Tibial artery (tissue), 4 donors: ENCODE results near the gene AUP1.

Experiments used
- DNase-seq, 2 donors: peaks; one replicate each; pipeline ENCODE4 v3.0.0-alpha.2; 2019
- H3K27ac ChIP-seq, 2 donors: fragments of 200-600 bp; sonication (generic) in 1 of 2; 1 replicate in 1 of 2; 2 replicates in 1 of 2; pipeline ENCODE4 v1.5.1; 2018 to 2019; ENCODE audit warnings: mild to moderate bottlenecking in 1 of 2
- H3K27me3 ChIP-seq, 2 donors: fragments of 200-600 bp; sonication (generic) in 1 of 2; one replicate each; pipeline versions ENCODE4 v1.5.1 to v1.6.0; 2016 to 2019
- H3K36me3 ChIP-seq, 3 donors: fragments of 200-600 bp; sonication (generic) in 2 of 3; one replicate each; pipeline ENCODE4 v1.5.1; 2016 to 2019; ENCODE audit warnings: mild to moderate bottlenecking in 2 of 3
- H3K4me1 ChIP-seq, 4 donors: fragments of 200-600 bp; sonication (generic) in 2 of 4; 1 replicate in 3 of 4; 2 replicates in 1 of 4; pipeline ENCODE4 v1.5.1; 2016 to 2019
- H3K4me3 ChIP-seq, 2 donors: fragments of 200-600 bp; sonication (generic) in 1 of 2; 1 replicate in 1 of 2; 2 replicates in 1 of 2; pipeline ENCODE4 v1.5.1; 2018 to 2019; ENCODE audit warnings: mild to moderate bottlenecking in 2 of 2
- H3K9me3 ChIP-seq, 3 donors: fragments of 200-600 bp; sonication (generic) in 1 of 3; one replicate each; pipeline ENCODE4 v1.5.1; 2016 to 2019
- intact Hi-C: fragments of 100-400 bp; cut with DNase I; formaldehyde crosslinking; loops from one replicate; pipeline ENCODE4 v1.15.0; 2023; ENCODE audit warnings: low total_unique reads
- TF ChIP-seq, protein P1 (sequence below), 2 experiments: fragments of 200-600 bp in 1 of 2; fragments of 450-650 bp in 1 of 2; IDR thresholded peaks; one replicate each; pipeline ENCODE4 v1.5.1; 2017 to 2019; ENCODE audit warnings: antibody characterized with exemption in 2 of 2, mild to moderate bottlenecking in 1 of 2, moderate library complexity in 1 of 2

Gene AUP1

DNA sequence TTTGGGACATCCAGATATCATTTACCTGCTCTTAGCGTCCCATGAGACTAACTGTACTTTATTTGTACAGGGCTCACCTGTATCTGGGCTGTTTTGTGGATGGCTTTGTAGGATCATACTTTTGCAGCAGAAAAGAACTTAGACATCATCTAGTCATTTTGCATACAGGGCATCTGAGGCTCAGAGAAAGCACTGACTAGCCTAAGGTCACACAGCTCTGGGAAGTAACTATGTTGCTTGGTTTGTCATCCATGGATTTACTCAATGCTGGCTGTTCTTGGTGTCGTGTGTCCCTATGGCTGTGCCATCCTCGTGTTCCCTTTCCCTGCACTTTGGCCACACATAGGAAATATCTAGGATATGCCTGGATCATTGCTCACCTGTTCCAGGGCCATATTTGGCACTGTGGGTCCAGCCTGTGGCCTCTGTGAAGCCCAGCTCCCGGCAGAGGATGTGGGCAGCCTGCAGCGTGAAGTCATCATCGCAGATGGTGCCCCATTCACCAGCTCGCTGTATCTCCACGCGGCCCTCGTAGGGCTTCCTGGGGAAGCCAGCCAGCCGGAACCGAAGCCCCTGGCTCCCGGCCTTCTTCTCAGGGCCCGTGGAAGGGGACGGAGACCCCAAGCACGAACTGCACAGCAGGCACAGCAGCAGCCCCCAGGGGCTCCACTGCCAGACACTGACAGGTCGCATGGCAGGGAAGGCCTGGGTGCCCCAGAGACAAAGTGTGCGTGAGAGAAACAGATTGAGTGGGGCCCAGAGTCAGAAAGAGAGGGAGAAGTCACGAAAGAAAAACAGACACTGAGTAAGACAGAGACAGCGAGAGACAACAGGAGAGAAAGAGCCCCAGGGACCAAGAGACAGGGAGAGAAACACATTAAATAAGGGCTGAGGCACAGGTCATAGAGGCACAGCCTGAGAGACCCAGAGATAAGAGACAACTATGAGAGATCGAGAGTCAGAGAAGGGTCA lies 22.7 kb upstream of the AUP1 start:
- H3K4me3 ChIP-seq, result no peak overlapping the region
- H3K4me1 ChIP-seq, result peaks cover 0 to 37% (median 30%) of the 10 kb centered on the region in 4 donors
- H3K9me3 ChIP-seq, result no peaks in the 10 kb centered on the region
- no peaks in the 10 kb centered on the region for H3K27me3 ChIP-seq
- peak overlapping the region; percentile 84 to 91 for H3K27ac ChIP-seq
- peaks cover 0 to 10% (median 0%) of the 10 kb centered on the region in 3 donors for H3K36me3 ChIP-seq
- no peak for DNase-seq
- intact Hi-C loops, result loop anchor here (5.0 kb wide), 1 partner anchor 35 kb away; no protein-coding TSS in a partner anchor
- TF ChIP-seq, protein P1, sequence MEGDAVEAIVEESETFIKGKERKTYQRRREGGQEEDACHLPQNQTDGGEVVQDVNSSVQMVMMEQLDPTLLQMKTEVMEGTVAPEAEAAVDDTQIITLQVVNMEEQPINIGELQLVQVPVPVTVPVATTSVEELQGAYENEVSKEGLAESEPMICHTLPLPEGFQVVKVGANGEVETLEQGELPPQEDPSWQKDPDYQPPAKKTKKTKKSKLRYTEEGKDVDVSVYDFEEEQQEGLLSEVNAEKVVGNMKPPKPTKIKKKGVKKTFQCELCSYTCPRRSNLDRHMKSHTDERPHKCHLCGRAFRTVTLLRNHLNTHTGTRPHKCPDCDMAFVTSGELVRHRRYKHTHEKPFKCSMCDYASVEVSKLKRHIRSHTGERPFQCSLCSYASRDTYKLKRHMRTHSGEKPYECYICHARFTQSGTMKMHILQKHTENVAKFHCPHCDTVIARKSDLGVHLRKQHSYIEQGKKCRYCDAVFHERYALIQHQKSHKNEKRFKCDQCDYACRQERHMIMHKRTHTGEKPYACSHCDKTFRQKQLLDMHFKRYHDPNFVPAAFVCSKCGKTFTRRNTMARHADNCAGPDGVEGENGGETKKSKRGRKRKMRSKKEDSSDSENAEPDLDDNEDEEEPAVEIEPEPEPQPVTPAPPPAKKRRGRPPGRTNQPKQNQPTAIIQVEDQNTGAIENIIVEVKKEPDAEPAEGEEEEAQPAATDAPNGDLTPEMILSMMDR (IDR thresholded peaks at IDR 0.05), result no peak

DNA sequence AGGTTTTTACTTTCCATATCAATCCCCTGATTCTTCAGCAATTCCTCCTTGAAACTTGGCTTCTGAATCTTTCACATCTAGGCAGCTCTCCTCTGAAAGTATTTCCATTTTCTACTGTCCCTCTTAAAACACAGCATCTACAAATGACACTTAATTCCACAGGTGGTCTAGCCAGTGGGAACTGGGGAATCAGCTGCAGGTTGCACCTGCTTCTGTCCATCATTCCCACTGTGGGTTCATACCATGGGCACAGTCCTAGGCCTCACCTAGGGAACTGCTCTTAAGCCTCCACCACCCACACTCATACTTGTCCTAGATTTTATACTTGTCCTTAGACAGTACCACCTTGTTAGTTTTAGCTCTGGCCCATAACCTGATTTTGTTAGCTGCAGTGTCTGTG lies 22.0 kb upstream of the AUP1 start:
- Histone ChIP-seq H3K27ac (no peak overlapping the region), H3K9me3 (no peaks in the 10 kb centered on the region), H3K4me3 (no peak overlapping the region), H3K27me3 (no peaks in the 10 kb centered on the region), H3K4me1 (peaks cover 0 to 37% (median 30%) of the 10 kb centered on the region in 4 donors), H3K36me3 (peaks cover 0 to 4% (median 0%) of the 10 kb centered on the region in 3 donors)
- no peak for DNase-seq
- TF ChIP-seq, protein P1 (IDR thresholded peaks at IDR 0.05), result no peak
- intact Hi-C loops, result loop anchor here (5.0 kb wide), 1 partner anchor 36 kb away; no protein-coding TSS in a partner anchor

DNA sequence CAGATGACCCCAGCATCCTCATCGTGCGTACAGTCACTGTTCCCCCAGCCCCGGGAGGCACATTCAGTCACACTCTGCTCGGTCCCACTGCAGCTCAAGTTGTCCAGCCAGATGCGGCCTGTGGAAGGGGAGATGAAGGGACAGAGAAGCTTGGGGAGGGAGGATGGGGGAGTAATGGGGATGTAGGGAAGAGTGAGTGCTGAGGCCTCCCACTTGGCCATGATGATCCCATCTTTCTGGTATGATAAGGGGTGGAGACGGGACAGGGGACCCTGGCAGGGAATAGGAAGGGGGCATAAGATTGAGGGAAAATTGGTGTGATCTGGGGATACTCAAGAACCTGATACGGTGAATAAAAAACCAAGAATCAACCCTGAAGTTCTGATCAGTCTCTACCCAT lies 20.7 kb upstream of the AUP1 start:
- H3K4me1 ChIP-seq, result peaks cover 0 to 33% (median 27%) of the 10 kb centered on the region in 4 donors
- no peaks in the 10 kb centered on the region for H3K27me3 ChIP-seq
- no peak overlapping the region for H3K4me3 ChIP-seq
- DNase-seq, result no peak
- intact Hi-C loops, result loop anchor here (5.0 kb wide), 1 partner anchor 37 kb away; no protein-coding TSS in a partner anchor
- no peaks in the 10 kb centered on the region for H3K9me3 ChIP-seq
- H3K27ac ChIP-seq, result no peak overlapping the region
- H3K36me3 ChIP-seq, result no peaks in the 10 kb centered on the region
- TF ChIP-seq, protein P1 (IDR thresholded peaks at IDR 0.05), result no peak

- H3K4me3 ChIP-seq, result peak overlapping the region; percentile 52 to 65
- TF ChIP-seq, protein P1 (IDR thresholded peaks at IDR 0.05), result no peak
- H3K27ac ChIP-seq, result peak overlapping the region; percentile 63 to 77
- peaks cover 0 to 33% (median 26%) of the 10 kb centered on the region in 4 donors for H3K4me1 ChIP-seq
- intact Hi-C loops, result no loop called here
- peak; percentile 65 to 83 for DNase-seq
- H3K36me3 ChIP-seq, result no peaks in the 10 kb centered on the region
- H3K27me3 ChIP-seq, result no peaks in the 10 kb centered on the region
- H3K9me3 ChIP-seq, result no peaks in the 10 kb centered on the region
Measured at GRCh38 chr2:74548900-74549826, 19.7 kb upstream of the AUP1 start.

GRCh38 chr2:74548285-74548899 lies 18.9 kb upstream of the AUP1 start:
- TF ChIP-seq, protein P1 (IDR thresholded peaks at IDR 0.05), result no peak
- intact Hi-C loops, result no loop called here

More at GRCh38 chr2:74548285-74548899, 18.9 kb upstream of the AUP1 start:
- Histone ChIP-seq H3K27ac (peak overlapping the region; percentile 63 to 77), H3K36me3 (no peaks in the 10 kb centered on the region), H3K27me3 (no peaks in the 10 kb centered on the region), H3K4me1 (peaks cover 0 to 29% (median 22%) of the 10 kb centered on the region in 4 donors), H3K4me3 (peak overlapping the region; percentile 52 to 65), H3K9me3 (no peaks in the 10 kb centered on the region)
- no peak for DNase-seq
